Tibial artery (tissue), 4 donors: ENCODE data around the gene TRMT2B.

Experiments
- DNase-seq, 2 donors: peaks; one replicate each; pipeline ENCODE4 v3.0.0-alpha.2; 2019
- H3K27ac ChIP-seq, 2 donors: fragments of 200-600 bp; sonication (generic) in 1 of 2; 1 replicate in 1 of 2; 2 replicates in 1 of 2; pipeline ENCODE4 v1.5.1; 2018 to 2019; ENCODE audit warnings: mild to moderate bottlenecking in 1 of 2
- H3K27me3 ChIP-seq, 2 donors: fragments of 200-600 bp; sonication (generic) in 1 of 2; one replicate each; pipeline versions ENCODE4 v1.5.1 to v1.6.0; 2016 to 2019
- H3K36me3 ChIP-seq, 3 donors: fragments of 200-600 bp; sonication (generic) in 2 of 3; one replicate each; pipeline ENCODE4 v1.5.1; 2016 to 2019; ENCODE audit warnings: mild to moderate bottlenecking in 2 of 3
- H3K4me1 ChIP-seq, 4 donors: fragments of 200-600 bp; sonication (generic) in 2 of 4; 1 replicate in 3 of 4; 2 replicates in 1 of 4; pipeline ENCODE4 v1.5.1; 2016 to 2019
- H3K4me3 ChIP-seq, 2 donors: fragments of 200-600 bp; sonication (generic) in 1 of 2; 1 replicate in 1 of 2; 2 replicates in 1 of 2; pipeline ENCODE4 v1.5.1; 2018 to 2019; ENCODE audit warnings: mild to moderate bottlenecking in 2 of 2
- H3K9me3 ChIP-seq, 3 donors: fragments of 200-600 bp; sonication (generic) in 1 of 3; one replicate each; pipeline ENCODE4 v1.5.1; 2016 to 2019
- CTCF ChIP-seq, 2 experiments: fragments of 200-600 bp in 1 of 2; fragments of 450-650 bp in 1 of 2; IDR thresholded peaks; one replicate each; pipeline ENCODE4 v1.5.1; 2017 to 2019; ENCODE audit warnings: antibody characterized with exemption in 2 of 2, mild to moderate bottlenecking in 1 of 2, moderate library complexity in 1 of 2
- intact Hi-C: fragments of 100-400 bp; cut with DNase I; formaldehyde crosslinking; loops from one replicate; pipeline ENCODE4 v1.15.0; 2023; ENCODE audit warnings: low total_unique reads

TRMT2B gene

GRCh38 chrX:101080326-101081124 is 28.6 kb upstream of the TRMT2B start:
- peak overlapping the region; percentile 52 to 63 for H3K27ac ChIP-seq
- no peaks in the 10 kb centered on the region for H3K36me3 ChIP-seq
- intact Hi-C loops, result no loop called here
- H3K4me1 ChIP-seq, result no peaks in the 10 kb centered on the region
- H3K27me3 ChIP-seq, result no peaks in the 10 kb centered on the region
- no peaks in the 10 kb centered on the region for H3K9me3 ChIP-seq
- peak overlapping the region; percentile 52 to 58 for H3K4me3 ChIP-seq
- DNase-seq, result no peak
- no peak for TF ChIP-seq CTCF (IDR thresholded peaks at IDR 0.05)

GRCh38 chrX:101079736-101080270 is 27.9 kb upstream of the TRMT2B start:
- no peak for DNase-seq
- Histone ChIP-seq H3K9me3 (no peaks in the 10 kb centered on the region), H3K36me3 (no peaks in the 10 kb centered on the region), H3K27me3 (no peaks in the 10 kb centered on the region), H3K4me3 (peak overlapping the region; percentile 52 to 58), H3K4me1 (no peaks in the 10 kb centered on the region), H3K27ac (peak overlapping the region; percentile 52 to 63)
- intact Hi-C loops, result no loop called here
- no peak for TF ChIP-seq CTCF (IDR thresholded peaks at IDR 0.05)

- H3K27me3 ChIP-seq, result no peaks in the 10 kb centered on the region
- H3K27ac ChIP-seq, result peak within 1 kb of the TSS; percentile 52 to 63
- TF ChIP-seq CTCF (IDR thresholded peaks at IDR 0.05), result no peak
- no peak for DNase-seq
- peak within 1 kb of the TSS; percentile 52 to 58 for H3K4me3 ChIP-seq
- intact Hi-C loops, result no loop called here
- H3K9me3 ChIP-seq, result no peaks in the 10 kb centered on the region
- H3K4me1 ChIP-seq, result no peaks in the 10 kb centered on the region
- H3K36me3 ChIP-seq, result no peaks in the 10 kb centered on the region
These were observed 27.0 kb upstream of the TRMT2B start, which contains the start of gene TMEM35A for GRCh38 chrX:101078716-101079598. TMEM35A (plus strand) TSS chrX:101078879; CDS start chrX:101079003, 124 bp downstream.

GRCh38 chrX:101071582-101071981 is 19.7 kb upstream of the TRMT2B start:
- DNase-seq, result no peak
- Histone ChIP-seq H3K27ac (no peak overlapping the region), H3K4me3 (no peak overlapping the region), H3K9me3 (no peaks in the 10 kb centered on the region), H3K4me1 (no peaks in the 10 kb centered on the region), H3K36me3 (no peaks in the 10 kb centered on the region), H3K27me3 (no peaks in the 10 kb centered on the region)
- intact Hi-C loops, result no loop called here
- no peak for TF ChIP-seq CTCF (IDR thresholded peaks at IDR 0.05)

- Histone ChIP-seq H3K9me3 (no peaks in the 10 kb centered on the region), H3K27ac (no peak overlapping the region), H3K36me3 (no peaks in the 10 kb centered on the region), H3K4me3 (no peak overlapping the region), H3K27me3 (no peaks in the 10 kb centered on the region), H3K4me1 (no peaks in the 10 kb centered on the region)
- intact Hi-C loops, result no loop called here
- DNase-seq, result no peak
- no peak for TF ChIP-seq CTCF (IDR thresholded peaks at IDR 0.05)
These were observed 10.3 kb upstream of the TRMT2B start for GRCh38 chrX:101062176-101062575.
